Testis (tissue), 3 donors: Measurements from ENCODE around the gene DIAPH1. TPM values are rescaled to one million over a fixed set of nuclear protein-coding genes. Genes with fewer than 3 reads are reported as not detected.

Experiments used
- DNase-seq: peaks from one replicate; pipeline ENCODE4 v3.0.0-alpha.2; 2019
- H3K27ac ChIP-seq, 2 donors: fragments of 200-600 bp; sonication (generic); one replicate each; pipeline ENCODE4 v1.5.1; 2019
- H3K27me3 ChIP-seq: fragments of 200-600 bp; sonication (generic); one replicate; pipeline ENCODE4 v1.5.1; 2019
- H3K36me3 ChIP-seq: fragments of 200-600 bp; sonication (generic); one replicate; pipeline ENCODE4 v1.5.1; 2017; ENCODE audit warnings: low read depth; ENCODE audit errors: missing control alignments
- H3K4me1 ChIP-seq: fragments of 200-600 bp; sonication (generic); one replicate; pipeline ENCODE4 v1.5.1; 2019
- H3K4me3 ChIP-seq, 2 donors: fragments of 200-600 bp; sonication (generic); one replicate each; pipeline ENCODE4 v1.5.1; 2017 to 2019
- H3K9me3 ChIP-seq: fragments of 200-600 bp; sonication (generic); one replicate; pipeline ENCODE4 v1.5.1; 2017
- POLR2A ChIP-seq: fragments of 450-650 bp; IDR thresholded peaks from one replicate; pipeline ENCODE4 v1.6.1; 2017; ENCODE audit warnings: antibody characterized with exemption, mild to moderate bottlenecking, moderate library complexity
- WGBS, 2 donors: methylation state at CpG; one replicate each; pipeline ENCODE4 v1.1.5; 2018; 5-methylcytosine and 5-hydroxymethylcytosine counted together
- intact Hi-C: fragments of 100-400 bp; cut with DNase I; formaldehyde crosslinking; loops from one replicate; pipeline ENCODE4 v1.15.1; 2023; ENCODE audit warnings: low total_unique reads
- polyA plus RNA-seq: library from polyadenylated mRNA; stranded (reverse); fragments of 350-450 nt; fragmentation: Illumina TruSeq; extraction: RNeasy Lipid Tissue Mini Kit (QIAGEN cat#74804); gene quantifications from one replicate; pipeline ENCODE4 v1.2.3, GENCODE V29; 2014; ENCODE audit warnings: low read depth, low replicate concordance; ENCODE audit not compliant: insufficient read depth
- total RNA-seq, 2 donors: library from RNA; depleted of rRNA; stranded (reverse); fragments of >200 nt; gene quantifications; one replicate each; pipeline ENCODE4 v1.2.3, GENCODE V29; 2016
- TF ChIP-seq, protein P1 (sequence below), 3 experiments: fragments of 450-650 bp in 2 of 3; fragments of 200-600 bp in 1 of 3; sonication (generic) in 1 of 3; IDR thresholded peaks; one replicate each; pipeline ENCODE4 v1.5.1; 2016 to 2019; ENCODE audit warnings: antibody characterized with exemption in 3 of 3, mild to moderate bottlenecking in 2 of 3, moderate library complexity in 1 of 3

DIAPH1 gene
- total and polyA plus RNA-seq, 3 donors from 2014 or later: 53.7 to 77.5 (median 58.2) TPM

DNA sequence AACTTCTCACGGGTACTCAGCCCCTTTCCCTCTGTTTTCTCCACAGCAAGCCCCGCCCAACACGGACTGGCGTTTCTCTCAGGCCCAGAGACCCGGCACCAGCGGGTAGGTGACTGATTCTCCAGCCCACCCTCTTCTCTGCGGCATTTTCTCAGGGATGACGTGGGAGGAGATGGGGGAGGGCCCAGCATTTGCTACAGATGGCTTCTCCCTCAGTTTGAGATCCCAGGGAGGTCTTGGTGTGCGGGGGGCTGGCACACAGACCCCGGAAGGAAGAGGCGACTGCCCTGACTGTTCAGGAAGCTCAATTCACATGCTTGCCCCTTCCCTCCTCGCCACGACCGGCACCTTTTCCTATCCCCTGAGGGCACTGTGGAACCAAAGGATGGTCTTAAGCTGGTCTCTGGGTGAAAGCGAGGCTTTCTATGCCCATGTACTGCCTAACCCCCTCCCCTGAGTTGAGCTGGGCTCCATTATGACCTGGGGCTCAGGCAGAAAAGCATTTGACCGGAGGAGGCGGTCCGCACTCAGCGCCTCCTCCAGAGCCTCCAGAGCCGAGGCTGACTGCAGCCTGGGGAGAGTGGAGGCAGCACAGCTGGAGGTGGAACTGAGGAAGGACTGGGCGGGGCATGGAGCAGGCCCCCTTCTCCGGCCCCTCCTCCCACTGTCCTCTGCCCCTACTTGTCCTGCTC lies 123.9 kb downstream of the DIAPH1 start:
- intact Hi-C loops: no loop called here
- peak; percentile 59 for DNase-seq
- H3K27ac ChIP-seq: peak overlapping the region; percentile 34 to 36
- no peak for TF ChIP-seq POLR2A
- TF ChIP-seq, protein P1, sequence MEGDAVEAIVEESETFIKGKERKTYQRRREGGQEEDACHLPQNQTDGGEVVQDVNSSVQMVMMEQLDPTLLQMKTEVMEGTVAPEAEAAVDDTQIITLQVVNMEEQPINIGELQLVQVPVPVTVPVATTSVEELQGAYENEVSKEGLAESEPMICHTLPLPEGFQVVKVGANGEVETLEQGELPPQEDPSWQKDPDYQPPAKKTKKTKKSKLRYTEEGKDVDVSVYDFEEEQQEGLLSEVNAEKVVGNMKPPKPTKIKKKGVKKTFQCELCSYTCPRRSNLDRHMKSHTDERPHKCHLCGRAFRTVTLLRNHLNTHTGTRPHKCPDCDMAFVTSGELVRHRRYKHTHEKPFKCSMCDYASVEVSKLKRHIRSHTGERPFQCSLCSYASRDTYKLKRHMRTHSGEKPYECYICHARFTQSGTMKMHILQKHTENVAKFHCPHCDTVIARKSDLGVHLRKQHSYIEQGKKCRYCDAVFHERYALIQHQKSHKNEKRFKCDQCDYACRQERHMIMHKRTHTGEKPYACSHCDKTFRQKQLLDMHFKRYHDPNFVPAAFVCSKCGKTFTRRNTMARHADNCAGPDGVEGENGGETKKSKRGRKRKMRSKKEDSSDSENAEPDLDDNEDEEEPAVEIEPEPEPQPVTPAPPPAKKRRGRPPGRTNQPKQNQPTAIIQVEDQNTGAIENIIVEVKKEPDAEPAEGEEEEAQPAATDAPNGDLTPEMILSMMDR (IDR thresholded peaks at IDR 0.05): no peak
- peaks cover 28% of the 10 kb centered on the region for H3K4me1 ChIP-seq
- 40 to 41% methylated on average over 21 of the region's 22 CpGs for WGBS, 2 donors
- no peaks in the 10 kb centered on the region for H3K9me3 ChIP-seq
- H3K27me3 ChIP-seq: no peaks in the 10 kb centered on the region
- H3K36me3 ChIP-seq: no peaks in the 10 kb centered on the region
- no peak overlapping the region for H3K4me3 ChIP-seq

DNA sequence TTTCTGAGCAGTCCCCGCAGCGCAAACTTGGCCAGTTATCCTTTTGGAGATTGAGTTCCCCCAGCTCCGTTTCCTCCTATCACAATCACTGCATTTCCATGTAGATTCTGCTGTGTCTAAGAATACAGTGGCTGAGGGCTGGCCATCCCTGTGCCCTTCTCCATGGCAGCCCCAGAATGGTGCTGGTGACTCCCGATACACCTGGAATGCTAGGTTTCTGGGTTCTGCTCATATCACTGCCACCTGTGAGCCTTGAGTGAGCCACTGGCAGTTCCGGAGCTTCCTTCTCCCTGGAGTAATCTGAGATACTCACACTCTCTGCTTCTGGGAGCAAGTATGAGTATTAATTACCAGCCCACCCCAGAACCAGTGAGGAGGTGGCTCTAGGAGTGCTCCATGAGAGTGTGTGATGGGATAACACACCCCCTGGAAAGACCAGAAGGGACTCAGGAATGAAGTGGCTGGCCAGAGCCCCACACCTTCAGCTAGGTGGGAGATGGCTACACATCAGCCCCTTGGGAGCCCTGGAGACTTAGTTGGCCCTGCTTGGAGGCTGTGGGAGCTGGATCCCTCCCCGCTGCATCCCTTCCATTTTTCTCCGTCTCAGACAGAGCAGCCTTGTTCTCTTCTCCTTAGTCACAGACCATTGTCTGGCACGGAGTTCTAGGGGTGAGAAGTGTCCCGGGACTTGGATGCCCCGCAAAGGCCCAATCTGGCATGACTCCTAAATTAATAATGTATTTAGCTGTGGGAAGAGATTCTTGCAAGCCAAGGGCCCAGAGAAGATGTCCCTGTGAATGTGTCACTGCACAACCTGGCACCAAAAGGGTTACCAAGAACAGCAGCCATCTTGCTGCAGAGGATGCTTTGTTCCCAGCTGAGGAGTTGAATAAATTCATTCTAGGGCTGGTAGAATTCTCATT lies 125.0 kb downstream of the DIAPH1 start:
- Histone ChIP-seq H3K4me1 (peaks cover 28% of the 10 kb centered on the region), H3K9me3 (no peaks in the 10 kb centered on the region), H3K36me3 (no peaks in the 10 kb centered on the region), H3K4me3 (no peak overlapping the region), H3K27me3 (no peaks in the 10 kb centered on the region), H3K27ac (peak overlapping the region in 1 of 2 donors; percentile 34)
- WGBS, 2 donors: 46 to 51% methylated on average over 10 of the region's 10 CpGs
- intact Hi-C loops: no loop called here
- no peak for DNase-seq
- no peak for TF ChIP-seq POLR2A
- TF ChIP-seq, protein P1 (IDR thresholded peaks at IDR 0.05): no peak

- no peaks in the 10 kb centered on the region for H3K27me3 ChIP-seq
- H3K27ac ChIP-seq: no peak overlapping the region
- peak overlapping the region; percentile 2 to 27 for H3K4me3 ChIP-seq
- H3K9me3 ChIP-seq: no peaks in the 10 kb centered on the region
- TF ChIP-seq POLR2A: no peak
- TF ChIP-seq, protein P1 (IDR thresholded peaks at IDR 0.05): no peak
- H3K36me3 ChIP-seq: no peaks in the 10 kb centered on the region
- intact Hi-C loops: no loop called here
- peaks cover 28% of the 10 kb centered on the region for H3K4me1 ChIP-seq
- DNase-seq: no peak
- WGBS, 2 donors: 50 to 73% methylated on average over 9 to 68 of the region's 68 CpGs
Observed at GRCh38 chr5:141492168-141492885, 126.5 kb downstream of the DIAPH1 start.

GRCh38 chr5:141491323-141492167 lies 127.3 kb downstream of the DIAPH1 start:
- Histone ChIP-seq H3K36me3 (no peaks in the 10 kb centered on the region), H3K4me3 (peak overlapping the region; percentile 2 to 27), H3K4me1 (peaks cover 28% of the 10 kb centered on the region), H3K27me3 (no peaks in the 10 kb centered on the region), H3K9me3 (no peaks in the 10 kb centered on the region), H3K27ac (no peak overlapping the region)
- intact Hi-C loops: no loop called here
- DNase-seq: no peak
- whole genome bisulfite sequencing, 2 donors: 60 to 75% methylated on average over 15 to 65 of the region's 66 CpGs
- no peak for TF ChIP-seq POLR2A
- TF ChIP-seq, protein P1 (IDR thresholded peaks at IDR 0.05): no peak
